HG02970 (cell line): ENCODE results near the gene PPP2R2B.

ENCODE experiments used
- ATAC-seq: cut with Tn5 transposase; IDR thresholded peaks from one replicate; pipeline ENCODE4 v1.9.1; 2021; ENCODE audit warnings: mild to moderate bottlenecking, moderate library complexity, moderate number of reproducible peaks; ENCODE audit not compliant: unreplicated experiment, low FRiP score

The PPP2R2B gene

DNA sequence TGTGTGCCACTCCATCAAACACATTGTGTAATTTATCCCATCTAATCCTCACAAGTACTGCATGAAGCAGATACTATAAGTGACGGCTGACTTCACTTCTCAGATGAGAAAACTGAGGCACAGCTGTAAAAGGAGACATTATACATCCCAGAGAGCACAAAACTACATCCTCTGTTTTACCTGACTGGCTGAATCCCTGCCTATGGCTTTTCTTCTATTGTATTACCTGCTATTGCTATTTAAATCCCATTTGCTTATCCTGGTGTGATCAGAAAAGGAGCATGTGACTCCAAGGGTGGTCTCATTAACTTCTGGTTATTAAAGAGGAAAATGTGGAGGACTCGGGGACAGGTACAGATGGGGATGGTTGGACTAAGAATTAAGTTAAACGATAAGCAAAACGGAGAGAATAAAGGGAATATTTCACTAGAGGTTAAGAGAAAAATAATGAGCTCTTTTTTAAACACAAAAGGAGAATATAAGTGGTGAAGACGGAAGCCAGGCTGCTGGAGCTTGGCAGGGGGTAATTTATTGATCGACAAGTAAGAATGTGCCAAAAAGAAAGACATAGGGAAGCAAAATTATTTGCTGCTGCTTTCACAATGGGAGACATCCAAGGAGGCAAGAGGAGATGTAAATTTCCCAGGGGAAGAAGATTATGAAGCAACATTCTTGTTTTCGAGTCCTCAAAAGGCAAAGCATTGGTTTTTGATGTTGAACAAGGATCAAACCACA lies 206.8 kb downstream of the PPP2R2B start:
- no peak for ATAC-seq

DNA sequence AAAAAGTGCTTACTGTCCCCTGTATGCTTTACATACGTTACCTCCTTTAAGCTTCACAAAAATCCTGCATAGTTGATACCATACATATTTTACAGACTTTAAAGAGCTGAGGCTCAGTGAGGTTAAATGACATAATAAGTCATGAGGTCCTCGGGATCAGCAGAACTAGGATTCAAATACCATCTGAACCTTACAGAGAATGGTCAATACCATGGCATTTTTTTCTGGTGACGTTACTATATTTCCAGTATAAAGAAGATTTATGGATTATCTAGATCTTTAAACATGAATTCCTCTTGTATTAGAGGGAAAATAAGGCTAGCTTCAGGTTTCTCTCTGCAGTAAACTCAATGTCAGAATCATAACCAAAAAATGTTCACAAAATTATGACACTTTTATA lies 208.9 kb downstream of the PPP2R2B start:
- no peak for ATAC-seq

- ATAC-seq: no peak
Observed at GRCh38 chr5:146667633-146668272, 210.8 kb downstream of the PPP2R2B start.

GRCh38 chr5:146662229-146662628 lies 216.3 kb downstream of the PPP2R2B start:
- ATAC-seq: no peak

DNA sequence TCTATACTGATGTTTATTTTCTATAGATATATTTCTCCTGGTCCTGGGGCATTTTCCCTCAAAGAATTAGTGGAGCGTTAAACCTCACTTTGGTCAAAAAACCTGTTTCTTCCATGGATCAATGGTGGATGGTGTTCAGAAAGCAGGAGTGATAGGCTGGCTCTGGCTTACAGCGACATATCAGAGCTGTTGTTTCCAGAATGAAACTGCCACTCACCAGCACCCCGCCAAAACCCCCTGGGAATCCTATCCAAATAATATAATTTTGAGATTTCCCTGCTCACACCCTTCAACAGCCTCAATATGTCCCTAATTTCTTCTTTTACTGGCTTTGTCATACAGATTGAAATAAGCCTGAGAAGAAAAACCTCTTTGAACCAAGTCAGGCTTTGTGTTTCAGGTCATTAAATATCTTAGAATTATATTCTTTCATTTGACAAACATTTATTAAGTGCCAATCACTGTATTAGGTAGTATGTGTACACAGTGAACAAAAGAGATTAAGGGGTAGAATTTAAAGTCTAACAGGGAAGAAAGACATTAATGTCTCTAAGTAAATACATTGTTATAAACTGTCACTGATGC lies 218.1 kb downstream of the PPP2R2B start:
- ATAC-seq: no peak

- no peak for ATAC-seq
Observed at GRCh38 chr5:146659961-146660360, 218.6 kb downstream of the PPP2R2B start.

DNA sequence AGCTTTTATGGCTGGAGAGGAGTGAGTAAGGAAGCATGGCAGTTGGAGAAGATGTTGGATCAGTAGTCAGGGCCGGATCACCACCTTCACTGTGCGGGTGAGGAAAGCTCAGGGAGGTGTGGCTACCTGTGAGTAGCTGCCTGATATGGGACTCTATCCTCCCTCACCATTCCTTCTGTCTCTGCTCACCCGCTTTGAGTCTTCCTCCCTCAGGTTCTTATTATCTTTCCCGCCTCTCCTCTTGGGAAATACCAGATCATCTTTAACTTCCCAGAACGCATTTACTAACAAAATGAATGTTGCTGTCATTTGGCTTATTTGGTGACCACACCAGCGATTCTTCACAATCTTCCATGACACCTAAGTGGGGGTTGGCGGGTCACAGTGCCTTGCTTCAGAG lies 221.9 kb downstream of the PPP2R2B start:
- ATAC-seq: no peak

DNA sequence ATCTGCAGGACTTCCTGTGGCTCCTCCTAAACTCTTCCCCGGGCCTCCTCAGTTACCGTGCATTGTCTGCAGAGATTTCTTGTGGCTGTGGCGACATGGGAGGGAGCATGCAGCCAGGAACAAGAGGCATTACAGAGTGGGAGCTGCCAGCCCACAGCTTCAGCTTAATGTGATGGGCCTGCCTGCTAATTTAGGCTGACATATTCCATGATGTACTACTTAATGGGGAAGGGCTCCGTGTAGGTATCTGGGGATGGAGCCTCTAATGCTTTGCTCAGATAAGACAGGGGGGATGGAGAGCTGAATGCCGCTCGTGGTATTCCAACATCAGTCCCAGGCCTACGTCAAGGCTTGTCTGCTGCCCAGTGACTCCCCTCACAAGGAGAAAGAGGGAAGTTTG lies 225.0 kb downstream of the PPP2R2B start:
- ATAC-seq: no peak

DNA sequence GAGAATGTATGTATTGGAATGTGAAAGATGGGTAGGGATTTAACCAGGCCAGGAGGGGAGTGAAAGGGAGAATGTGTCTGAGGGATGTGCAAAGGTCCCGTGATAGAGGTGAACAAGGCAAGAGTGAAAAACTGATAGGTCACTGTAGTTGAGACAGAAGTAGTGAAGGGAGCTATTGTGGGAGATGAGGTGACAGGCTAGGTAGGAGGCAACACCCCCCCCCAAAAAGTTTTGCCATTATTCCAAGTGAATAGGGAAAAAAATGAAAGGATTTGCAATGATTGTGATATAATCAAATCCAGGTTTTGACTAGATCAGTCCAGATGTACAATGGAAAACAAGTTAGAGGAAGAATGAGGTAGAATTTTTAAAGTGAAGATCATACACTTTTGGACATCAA lies 226.0 kb downstream of the PPP2R2B start:
- no peak for ATAC-seq

DNA sequence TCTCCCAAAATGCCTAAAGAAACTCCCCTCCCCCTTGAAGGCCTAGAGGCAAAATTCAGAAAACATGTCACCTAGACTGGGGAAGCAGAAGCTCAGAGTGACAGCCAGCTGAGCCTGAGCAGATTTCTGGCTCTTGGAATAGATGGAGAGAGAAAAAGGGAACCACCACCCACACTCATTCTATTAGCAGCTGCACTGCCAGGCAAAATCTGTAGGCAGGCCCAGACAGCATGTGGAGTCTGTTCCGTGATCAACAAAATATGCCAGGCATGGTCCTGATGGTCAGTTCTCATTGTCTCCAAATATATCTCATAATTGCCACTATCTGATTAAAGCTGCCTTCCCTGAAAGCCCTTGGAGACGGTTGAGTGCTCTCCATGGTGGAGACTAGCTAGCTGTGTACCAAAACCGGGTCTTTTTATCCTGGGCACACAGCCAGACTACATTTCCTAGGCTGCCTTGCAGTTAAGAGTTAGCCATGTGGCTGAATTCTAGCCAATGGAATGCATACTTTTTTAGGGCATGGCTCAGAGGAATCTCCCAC lies 230.8 kb downstream of the PPP2R2B start:
- ATAC-seq: no peak

DNA sequence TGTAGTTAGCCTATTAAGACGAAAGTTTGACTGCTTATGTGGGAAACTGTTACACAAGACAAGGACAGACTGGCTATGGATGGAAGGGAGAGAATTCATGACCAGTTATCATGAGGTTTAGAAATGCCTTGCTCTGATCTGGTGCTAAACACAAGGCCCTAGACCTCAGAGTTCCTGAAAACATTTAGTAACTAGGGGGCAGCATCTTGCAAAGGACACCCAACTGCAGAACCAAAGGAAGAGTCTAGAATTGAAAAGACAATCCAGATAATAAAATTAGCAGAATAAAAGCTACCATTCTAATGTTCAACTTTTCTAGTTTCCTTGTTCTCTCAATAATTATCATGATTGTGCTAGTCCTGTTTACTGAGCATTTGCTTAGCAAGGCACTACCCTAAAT lies 232.1 kb downstream of the PPP2R2B start:
- no peak for ATAC-seq

DNA sequence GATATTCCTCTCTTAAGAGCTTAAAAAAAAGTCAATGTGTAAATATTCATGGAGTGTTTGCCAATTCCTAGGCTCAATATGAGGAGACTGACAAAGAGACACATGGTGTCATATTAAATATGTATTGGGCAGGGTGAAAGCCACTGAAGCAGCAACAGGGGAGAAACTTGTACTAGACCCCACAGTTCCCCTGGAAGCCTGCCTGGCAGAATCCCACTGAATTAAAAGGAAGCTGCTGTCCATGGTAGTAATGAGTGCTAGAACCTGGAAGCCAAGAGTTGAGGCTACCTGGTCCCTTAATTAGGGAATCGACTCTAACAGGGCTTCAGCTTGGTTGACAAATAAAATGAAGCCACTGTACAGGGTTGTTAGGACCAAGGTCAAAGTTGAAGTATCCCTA lies 233.2 kb downstream of the PPP2R2B start:
- no peak for ATAC-seq

- no peak for ATAC-seq
Observed at GRCh38 chr5:146644831-146645230, 233.7 kb downstream of the PPP2R2B start.

DNA sequence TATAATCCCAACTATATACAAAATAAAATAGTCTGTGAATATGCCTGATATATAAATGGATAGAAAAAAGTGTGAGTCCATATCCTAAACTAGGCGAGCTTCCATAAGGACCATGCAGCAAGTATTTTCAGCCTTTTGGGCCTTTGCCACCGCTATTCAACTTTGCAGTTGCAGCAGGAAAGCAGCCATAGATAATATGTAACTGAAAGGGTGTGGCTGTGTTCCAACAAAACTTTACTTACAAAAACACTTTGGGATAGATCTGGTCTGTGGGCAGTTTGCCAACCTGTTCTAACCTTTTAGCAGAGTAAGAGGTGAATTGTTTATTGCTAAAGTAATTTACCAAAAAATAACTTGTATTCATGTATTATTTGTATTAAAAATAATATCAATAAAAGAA lies 234.8 kb downstream of the PPP2R2B start:
- ATAC-seq: no peak

GRCh38 chr5:146642410-146642809 lies 236.1 kb downstream of the PPP2R2B start:
- ATAC-seq: no peak

GRCh38 chr5:146641941-146642340 lies 236.6 kb downstream of the PPP2R2B start:
- ATAC-seq: no peak

DNA sequence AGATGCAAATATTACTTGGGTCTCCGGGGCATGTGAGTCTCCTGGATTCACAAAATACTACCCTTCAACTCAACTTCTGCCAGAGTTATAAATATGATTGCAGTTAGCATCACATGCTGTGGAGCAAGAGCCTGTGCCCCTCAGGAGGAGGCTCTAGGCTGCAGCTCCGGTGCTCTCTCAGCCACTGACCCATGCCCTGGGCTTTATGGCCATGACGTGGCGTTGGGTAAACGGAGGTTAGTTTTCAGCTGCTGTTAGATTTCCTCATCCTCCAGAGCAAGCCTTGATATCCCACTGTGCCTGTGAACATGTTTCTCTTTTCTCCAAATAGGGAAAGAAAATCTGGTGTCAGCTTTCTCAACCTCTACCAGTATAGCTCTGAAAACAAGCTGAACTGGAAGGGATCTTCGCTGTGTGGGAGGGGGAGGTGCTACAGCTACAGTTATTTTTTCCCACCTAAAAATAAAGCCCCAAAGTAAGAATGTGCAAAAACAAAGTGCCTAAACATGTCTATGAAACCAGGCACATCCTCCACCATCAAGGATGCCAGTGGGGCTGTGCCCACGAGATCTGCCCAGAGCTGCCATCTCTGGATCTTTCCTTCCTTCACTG lies 238.2 kb downstream of the PPP2R2B start:
- ATAC-seq: no peak

DNA sequence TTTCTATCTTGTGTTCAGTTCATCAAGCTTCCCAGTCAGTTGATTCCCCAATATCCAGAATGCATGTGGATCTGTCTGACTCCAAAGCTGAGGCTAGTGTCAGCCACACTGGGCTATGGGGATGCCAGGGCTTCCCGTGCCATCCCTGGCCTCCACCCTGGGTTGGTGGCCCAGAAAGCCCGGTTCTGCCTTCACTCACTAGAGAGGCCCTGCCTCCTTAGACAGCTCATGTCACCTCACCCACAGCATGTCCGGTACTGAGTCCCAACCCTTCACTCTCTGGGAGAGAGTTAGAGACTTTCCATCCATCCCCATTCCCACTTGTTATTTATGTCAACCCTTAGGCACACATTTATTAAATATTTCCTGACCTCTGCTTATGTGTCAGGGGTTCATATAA lies 243.1 kb downstream of the PPP2R2B start:
- no peak for ATAC-seq

DNA sequence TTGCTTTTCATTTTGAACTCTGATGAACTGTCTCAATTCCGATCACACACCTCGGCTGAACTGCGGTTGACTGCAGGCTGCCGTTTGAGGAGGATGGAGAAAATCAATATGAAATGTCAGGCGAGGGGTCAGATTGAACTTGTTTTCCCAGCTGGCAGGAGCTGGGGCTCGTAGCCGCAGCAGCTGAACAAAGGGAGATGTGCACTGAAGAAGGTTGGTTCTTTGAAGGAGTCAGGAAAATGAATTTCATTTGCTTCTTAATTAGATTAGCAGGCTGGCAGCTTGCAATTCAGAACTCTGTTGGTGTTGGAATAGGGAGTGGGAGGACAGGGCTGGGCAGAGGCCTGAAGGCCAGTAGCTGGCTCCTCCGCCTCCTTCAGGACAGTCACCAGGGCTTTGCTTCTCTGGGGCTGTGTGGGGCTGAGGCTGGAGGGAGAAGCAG lies 245.2 kb downstream of the PPP2R2B start:
- ATAC-seq: no peak

- ATAC-seq: no peak
Observed at GRCh38 chr5:146632620-146633322, 245.8 kb downstream of the PPP2R2B start.

- no peak for ATAC-seq
Observed at GRCh38 chr5:146630472-146630871, 248.1 kb downstream of the PPP2R2B start.
